Gastroesophageal sphincter (tissue), 4 donors: ENCODE data around the gene FXR2. TPM values are rescaled to one million over a fixed set of nuclear protein-coding genes. Genes with fewer than 3 reads are reported as not detected.

ENCODE experiments used
- ATAC-seq: fragments of 150-250 bp; one replicate; pipeline ENCODE4 v1.9.1; 2016; ENCODE audit warnings: mild to moderate bottlenecking, moderate library complexity
- H3K27ac ChIP-seq, 4 donors: fragments of 200-600 bp; sonication (generic) in 3 of 4; 1 replicate in 3 of 4; 2 replicates in 1 of 4; pipeline ENCODE4 v1.5.1; 2016 to 2019
- H3K27me3 ChIP-seq: fragments of 200-600 bp; sonication (generic); one replicate; pipeline ENCODE4 v1.5.1; 2019
- H3K36me3 ChIP-seq, 2 donors: fragments of 200-600 bp; sonication (generic); one replicate each; pipeline ENCODE4 v1.5.1; 2019; ENCODE audit warnings: control low read depth in 1 of 2
- H3K4me1 ChIP-seq, 3 donors: fragments of 200-600 bp; sonication (generic); 1 replicate in 2 of 3; 2 replicates in 1 of 3; pipeline ENCODE4 v1.5.1; 2016 to 2019; ENCODE audit warnings: control low read depth in 2 of 3
- H3K4me3 ChIP-seq, 2 donors: fragments of 200-600 bp; sonication (generic); one replicate each; pipeline ENCODE4 v1.5.1; 2019; ENCODE audit warnings: mild to moderate bottlenecking in 1 of 2, moderate library complexity in 1 of 2
- H3K9me3 ChIP-seq, 3 donors: fragments of 200-600 bp; sonication (generic); one replicate each; pipeline ENCODE4 v1.5.1; 2017 to 2019; ENCODE audit warnings: control low read depth in 2 of 3
- CTCF ChIP-seq, 4 experiments: fragments of 200-600 bp in 2 of 4; fragments of 450-650 bp in 2 of 4; sonication (generic) in 1 of 4; IDR thresholded peaks; one replicate each; pipeline ENCODE4 v1.5.1; 2017 to 2019; ENCODE audit warnings: antibody characterized with exemption in 4 of 4, mild to moderate bottlenecking in 2 of 4, moderate library complexity in 2 of 4
- EP300 ChIP-seq: sonication (generic); formaldehyde crosslinking; IDR thresholded peaks from one replicate; pipeline ENCODE4 v1.6.1; 2017; ENCODE audit warnings: antibody characterized with exemption, mild to moderate bottlenecking
- POLR2A ChIP-seq, 2 donors: fragments of 450-650 bp; IDR thresholded peaks; one replicate each; pipeline ENCODE4 v1.6.1; 2017; ENCODE audit warnings: antibody characterized with exemption in 2 of 2, mild to moderate bottlenecking in 2 of 2, moderate library complexity in 1 of 2
- POLR2AphosphoS5 ChIP-seq: sonication (generic); formaldehyde crosslinking; IDR thresholded peaks from one replicate; pipeline ENCODE4 v1.6.1; 2017; ENCODE audit warnings: antibody characterized with exemption
- WGBS, 2 donors: methylation state at CpG; one replicate each; pipeline ENCODE4 v1.1.5; 2018; ENCODE audit warnings: low coverage in 1 of 2; 5-methylcytosine and 5-hydroxymethylcytosine counted together
- small RNA-seq, 4 donors: library from RNA; depleted of rRNA; stranded (forward); fragments of <200 nt; gene quantifications; one replicate each; pipeline ENCODE3, GENCODE V24; 2016
- total RNA-seq, 4 donors: library from RNA; depleted of rRNA; stranded (reverse); fragments of >200 nt; gene quantifications; one replicate each; pipeline ENCODE4 v1.1.0, GENCODE V29; 2016

FXR2 gene
- total RNA-seq, 4 donors from 2014 or later = 39.3 to 54.6 (median 47.4) TPM

GRCh38 chr17:7548585-7549400 lies 65.9 kb downstream of the FXR2 start, which contains the start of gene TNFSF12:
TNFSF12 (plus strand) TSS chr17:7549058; CDS start chr17:7549154, 96 bp downstream.
- Histone ChIP-seq H3K36me3 (peaks cover 0 to 29% of the 10 kb centered on the region in 2 donors), H3K4me1 (peaks cover 0 to 29% (median 14%) of the 10 kb centered on the region in 3 donors), H3K27me3 (no peaks in the 10 kb centered on the region), H3K9me3 (no peaks in the 10 kb centered on the region), H3K27ac (peak within 1 kb of the TSS; percentile 55 to 94 (median 94)), H3K4me3 (peak within 1 kb of the TSS; percentile 62 to 77)
- peak; percentile 80 for ATAC-seq
- 0% methylated on average over 8 of the region's 65 CpGs; no CpG with 5 or more reads in 1 of the 2 donors for WGBS, 2 donors
- TF ChIP-seq EP300 (no peak), CTCF (IDR thresholded peaks at IDR 0.05) (peak in 3 of 4 experiments; percentile 41 to 54 (median 53)), POLR2AphosphoS5 (peak; percentile 8), POLR2A (IDR thresholded peaks at IDR 0.05) (peak; percentile 13 to 14)

- Histone ChIP-seq H3K4me1 (peaks cover 0 to 19% (median 10%) of the 10 kb centered on the region in 3 donors), H3K36me3 (no peaks in the 10 kb centered on the region), H3K9me3 (no peaks in the 10 kb centered on the region), H3K4me3 (no peak overlapping the region), H3K27ac (peak overlapping the region in 1 of 4 donors; percentile 46), H3K27me3 (no peaks in the 10 kb centered on the region)
- TF ChIP-seq POLR2A (IDR thresholded peaks at IDR 0.05) (no peak), EP300 (no peak), CTCF (IDR thresholded peaks at IDR 0.05) (no peak), POLR2AphosphoS5 (no peak)
- ATAC-seq = no peak
- 30 to 38% methylated on average over 2 to 3 of the region's 6 CpGs for WGBS, 2 donors
Measured at GRCh38 chr17:7544911-7545310, 69.8 kb downstream of the FXR2 start.

Small RNAs within 50 kb of the gene (small RNA-seq; reads per million reads assigned to genes)
- gene CD68 = 0 reads per million in 4 donors
- 0 reads per million in 4 donors for gene SNORA48
- gene SNORD10 = 0 reads per million in 4 donors

Other genes with a start within 250 kb of the FXR2 start
- gene TNK1, start 233.8 kb downstream of the FXR2 start, total RNA-seq = 1 to 10 TPM; 2.0 to 4.4 (median 3.5) TPM
- 10 to 100 TPM; 16.8 to 38.1 (median 17.7) TPM for gene PLSCR3, start 220.4 kb downstream of the FXR2 start, total RNA-seq
- 10 to 100 TPM; 31.1 to 66.6 (median 57.8) TPM for gene TMEM256, start 210.8 kb downstream of the FXR2 start, total RNA-seq
- gene NLGN2, start 207.1 kb downstream of the FXR2 start, total RNA-seq = 10 to 100 TPM in 3 of 4 donors, 1 to 10 TPM in 1; 9.9 to 28.4 (median 14.4) TPM
- gene SPEM1, start 194.6 kb downstream of the FXR2 start, total RNA-seq = not detected
- not detected for gene SPEM2, start 189.3 kb downstream of the FXR2 start, total RNA-seq
- gene SPEM3, start 186.0 kb downstream of the FXR2 start, total RNA-seq = under 1 TPM in 1 of 4 donors, not detected in 3; 0.08 TPM
- gene TMEM102, start 179.5 kb downstream of the FXR2 start, total RNA-seq = 1 to 10 TPM; 1.3 to 5.6 (median 2.4) TPM
- gene FGF11, start 175.4 kb downstream of the FXR2 start, total RNA-seq = 1 to 10 TPM in 1 of 4 donors, under 1 TPM in 2, not detected in 1; 0.13 to 1.0 (median 0.42) TPM
- 10 to 100 TPM in 1 of 4 donors, 1 to 10 TPM in 3; 4.7 to 12.1 (median 8.1) TPM for gene CHRNB1, start 169.8 kb downstream of the FXR2 start, total RNA-seq
- gene ZBTB4, start 135.3 kb downstream of the FXR2 start, total RNA-seq = 100 to 1,000 TPM in 1 of 4 donors, 10 to 100 TPM in 3; 68.4 to 115 (median 80.2) TPM
- not detected for gene SLC35G6, start 133.5 kb downstream of the FXR2 start, total RNA-seq
- 10 to 100 TPM; 41.0 to 55.3 (median 47.3) TPM for gene POLR2A, start 130.5 kb downstream of the FXR2 start, total RNA-seq
- gene TNFSF12, start 65.8 kb downstream of the FXR2 start, total RNA-seq = 100 to 1,000 TPM in 1 of 4 donors, 10 to 100 TPM in 3; 61.1 to 108 (median 84.7) TPM
- gene TNFSF13, start 56.1 kb downstream of the FXR2 start, total RNA-seq = 10 to 100 TPM; 14.5 to 47.1 (median 27.2) TPM
- gene SENP3, start 53.0 kb downstream of the FXR2 start, total RNA-seq = 10 to 100 TPM; 68.3 to 94.7 (median 79.6) TPM
- gene CD68, start 35.3 kb downstream of the FXR2 start, total RNA-seq = 10 to 100 TPM in 3 of 4 donors, 1 to 10 TPM in 1; 7.9 to 83.1 (median 46.1) TPM
- 10 to 100 TPM; 38.1 to 66.5 (median 51.2) TPM for gene MPDU1, start 31.0 kb downstream of the FXR2 start, total RNA-seq
- 1 to 10 TPM; 5.1 to 9.0 (median 5.9) TPM for gene SOX15, start 24.8 kb downstream of the FXR2 start, total RNA-seq
- 10 to 100 TPM; 50.6 to 72.3 (median 62.3) TPM for gene SAT2, start 12.9 kb upstream of the FXR2 start, total RNA-seq
- gene SHBG, start 15.2 kb upstream of the FXR2 start, total RNA-seq = 1 to 10 TPM in 1 of 4 donors, under 1 TPM in 1, not detected in 2; 0.40 to 3.0 TPM
- gene ATP1B2, start 36.0 kb upstream of the FXR2 start, total RNA-seq = 1 to 10 TPM in 3 of 4 donors, under 1 TPM in 1; 0.77 to 3.6 (median 2.3) TPM
- gene TP53, start 72.6 kb upstream of the FXR2 start, total RNA-seq = 10 to 100 TPM; 14.7 to 16.3 (median 15.6) TPM
- gene WRAP53, start 73.6 kb upstream of the FXR2 start, total RNA-seq = 1 to 10 TPM; 2.8 to 4.7 (median 3.9) TPM
- gene EFNB3, start 90.3 kb upstream of the FXR2 start, total RNA-seq = under 1 TPM in 2 of 4 donors, not detected in 2; 0.27 to 0.52 TPM
- gene DNAH2, start 102.8 kb upstream of the FXR2 start, total RNA-seq = under 1 TPM in 2 of 4 donors, not detected in 2; 0.08 to 0.31 TPM
- 10 to 100 TPM in 3 of 4 donors, 1 to 10 TPM in 1; 5.7 to 16.2 (median 15.6) TPM for gene KDM6B, start 219.3 kb upstream of the FXR2 start, total RNA-seq
- gene TMEM88, start 240.2 kb upstream of the FXR2 start, total RNA-seq = 10 to 100 TPM in 3 of 4 donors, 1 to 10 TPM in 1; 6.5 to 41.6 (median 29.6) TPM
- gene NAA38, start 242.7 kb upstream of the FXR2 start, total RNA-seq = 10 to 100 TPM; 60.5 to 84.7 (median 69.8) TPM
- 10 to 100 TPM; 12.0 to 18.7 (median 13.7) TPM for gene CYB5D1, start 243.1 kb upstream of the FXR2 start, total RNA-seq